Measurements from ENCODE around the gene RBL2.

Gene RBL2

DNA sequence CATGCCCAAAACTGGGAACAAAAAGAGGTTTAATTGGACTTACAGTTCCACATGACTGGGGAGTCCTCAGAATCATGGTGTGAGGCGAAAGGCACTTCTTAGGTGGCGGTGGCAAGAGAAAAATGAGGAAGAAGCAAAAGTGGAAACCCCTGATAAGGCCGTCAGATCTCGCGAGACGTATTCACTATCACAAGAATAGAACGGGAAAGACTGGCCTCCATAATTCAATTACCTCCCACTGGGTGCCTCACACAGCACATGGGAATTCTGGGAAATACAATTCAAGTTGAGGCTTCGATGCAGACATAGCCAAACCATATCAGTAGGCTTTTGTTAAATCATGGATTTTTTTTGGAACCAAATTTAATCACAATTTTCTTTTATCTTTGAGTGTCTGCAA lies 24.4 kb downstream of the RBL2 start (continued):
- TF ChIP-seq, protein P1, sequence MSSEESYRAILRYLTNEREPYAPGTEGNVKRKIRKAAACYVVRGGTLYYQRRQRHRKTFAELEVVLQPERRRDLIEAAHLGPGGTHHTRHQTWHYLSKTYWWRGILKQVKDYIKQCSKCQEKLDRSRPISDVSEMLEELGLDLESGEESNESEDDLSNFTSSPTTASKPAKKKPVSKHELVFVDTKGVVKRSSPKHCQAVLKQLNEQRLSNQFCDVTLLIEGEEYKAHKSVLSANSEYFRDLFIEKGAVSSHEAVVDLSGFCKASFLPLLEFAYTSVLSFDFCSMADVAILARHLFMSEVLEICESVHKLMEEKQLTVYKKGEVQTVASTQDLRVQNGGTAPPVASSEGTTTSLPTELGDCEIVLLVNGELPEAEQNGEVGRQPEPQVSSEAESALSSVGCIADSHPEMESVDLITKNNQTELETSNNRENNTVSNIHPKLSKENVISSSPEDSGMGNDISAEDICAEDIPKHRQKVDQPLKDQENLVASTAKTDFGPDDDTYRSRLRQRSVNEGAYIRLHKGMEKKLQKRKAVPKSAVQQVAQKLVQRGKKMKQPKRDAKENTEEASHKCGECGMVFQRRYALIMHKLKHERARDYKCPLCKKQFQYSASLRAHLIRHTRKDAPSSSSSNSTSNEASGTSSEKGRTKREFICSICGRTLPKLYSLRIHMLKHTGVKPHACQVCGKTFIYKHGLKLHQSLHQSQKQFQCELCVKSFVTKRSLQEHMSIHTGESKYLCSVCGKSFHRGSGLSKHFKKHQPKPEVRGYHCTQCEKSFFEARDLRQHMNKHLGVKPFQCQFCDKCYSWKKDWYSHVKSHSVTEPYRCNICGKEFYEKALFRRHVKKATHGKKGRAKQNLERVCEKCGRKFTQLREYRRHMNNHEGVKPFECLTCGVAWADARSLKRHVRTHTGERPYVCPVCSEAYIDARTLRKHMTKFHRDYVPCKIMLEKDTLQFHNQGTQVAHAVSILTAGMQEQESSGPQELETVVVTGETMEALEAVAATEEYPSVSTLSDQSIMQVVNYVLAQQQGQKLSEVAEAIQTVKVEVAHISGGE (tag by site-specific recombination; conservative IDR thresholded peaks at IDR 0.05; ENCODE audit: low read depth), result no peak
- TF ChIP-seq HOXA7 (CRISPR knock-in tag; IDR thresholded peaks at IDR 0.05; ENCODE audit: borderline replicate concordance) (no peak), ZNF16 (tag by site-specific recombination; IDR thresholded peaks at IDR 0.05; ENCODE audit: low read depth) (no peak), ZFP3 (tag by site-specific recombination; IDR thresholded peaks at IDR 0.05; ENCODE audit: low read depth) (no peak), SETDB1 (IDR thresholded peaks at IDR 0.05; ENCODE audit: insufficient read length, low read length) (no peak)
- TF ChIP-seq, protein P2, sequence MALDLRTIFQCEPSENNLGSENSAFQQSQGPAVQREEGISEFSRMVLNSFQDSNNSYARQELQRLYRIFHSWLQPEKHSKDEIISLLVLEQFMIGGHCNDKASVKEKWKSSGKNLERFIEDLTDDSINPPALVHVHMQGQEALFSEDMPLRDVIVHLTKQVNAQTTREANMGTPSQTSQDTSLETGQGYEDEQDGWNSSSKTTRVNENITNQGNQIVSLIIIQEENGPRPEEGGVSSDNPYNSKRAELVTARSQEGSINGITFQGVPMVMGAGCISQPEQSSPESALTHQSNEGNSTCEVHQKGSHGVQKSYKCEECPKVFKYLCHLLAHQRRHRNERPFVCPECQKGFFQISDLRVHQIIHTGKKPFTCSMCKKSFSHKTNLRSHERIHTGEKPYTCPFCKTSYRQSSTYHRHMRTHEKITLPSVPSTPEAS (tag by site-specific recombination; IDR thresholded peaks at IDR 0.05), result no peak
- TF ChIP-seq, protein P3, sequence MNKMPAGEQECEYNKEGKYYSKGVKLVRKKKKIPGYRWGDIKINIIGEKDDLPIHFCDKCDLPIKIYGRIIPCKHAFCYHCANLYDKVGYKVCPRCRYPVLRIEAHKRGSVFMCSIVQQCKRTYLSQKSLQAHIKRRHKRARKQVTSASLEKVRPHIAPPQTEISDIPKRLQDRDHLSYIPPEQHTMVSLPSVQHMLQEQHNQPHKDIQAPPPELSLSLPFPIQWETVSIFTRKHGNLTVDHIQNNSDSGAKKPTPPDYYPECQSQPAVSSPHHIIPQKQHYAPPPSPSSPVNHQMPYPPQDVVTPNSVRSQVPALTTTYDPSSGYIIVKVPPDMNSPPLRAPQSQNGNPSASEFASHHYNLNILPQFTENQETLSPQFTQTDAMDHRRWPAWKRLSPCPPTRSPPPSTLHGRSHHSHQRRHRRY (tag by site-specific recombination; IDR thresholded peaks at IDR 0.05), result no peak

DNA sequence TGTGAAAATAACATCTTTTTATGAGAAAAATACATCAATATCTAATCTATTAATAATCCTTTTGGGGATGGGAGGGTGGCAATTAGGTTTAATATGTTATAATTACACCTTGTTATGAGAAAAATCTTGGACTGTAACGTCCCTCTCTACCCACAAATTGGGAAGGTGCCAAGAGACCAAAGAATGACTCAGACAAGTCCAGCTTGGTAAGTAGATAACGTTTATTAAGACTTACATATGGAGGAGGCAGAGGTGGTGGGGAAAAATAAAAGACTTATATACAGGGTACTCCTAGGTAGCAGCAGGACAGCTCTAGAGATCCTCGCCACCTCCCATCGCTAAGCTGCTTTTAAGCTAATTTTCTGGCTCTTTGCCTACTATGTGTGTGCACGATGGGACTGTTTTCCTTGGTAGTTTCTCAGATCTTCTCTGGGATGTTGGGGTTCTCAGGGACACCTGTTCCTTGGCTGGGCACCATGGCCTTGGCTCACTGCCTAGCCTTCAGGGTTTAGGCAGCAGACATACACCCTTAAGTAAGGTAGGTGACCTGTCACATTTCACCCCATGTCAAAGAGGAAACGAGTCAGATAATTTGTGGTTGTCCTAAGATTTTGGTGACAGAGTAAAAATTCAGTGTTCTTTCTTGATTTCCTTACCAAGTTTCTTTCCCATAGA lies 31.5 kb downstream of the RBL2 start:
- Histone ChIP-seq H3K9me3 (ENCODE audit: control insufficient read depth, insufficient read depth, low read depth, low read length) (no peaks in the 10 kb centered on the region), H3K4me1 (ENCODE audit: control insufficient read depth, insufficient read depth, low read length) (no peaks in the 10 kb centered on the region), H3K4me3 (ENCODE audit: low read depth, low read length) (no peak overlapping the region), H3K36me3 (ENCODE audit: control insufficient read depth in 2 of 2, insufficient read depth in 1 of 2, low read length in 2 of 2) (peaks cover 35 to 60% of the 10 kb centered on the region in 2 experiments), H3K27ac (ENCODE audit: extremely low read depth, low read depth, low read length) (no peak overlapping the region)
- TF ChIP-seq EGR2 (tag by site-specific recombination; IDR thresholded peaks at IDR 0.05; ENCODE audit: low read depth) (0 out of 2 replicates have a peak, but pooled peaks have one; percentile 25), WT1 (tag by site-specific recombination; IDR thresholded peaks at IDR 0.05) (no peak), ZFHX2 (tag by site-specific recombination; conservative IDR thresholded peaks at IDR 0.05) (peak; percentile 22; the same call in 1 of the 2 replicates)
- ChIA-PET POLR2A (no interaction called here), CTCF (no interaction called here)

DNA sequence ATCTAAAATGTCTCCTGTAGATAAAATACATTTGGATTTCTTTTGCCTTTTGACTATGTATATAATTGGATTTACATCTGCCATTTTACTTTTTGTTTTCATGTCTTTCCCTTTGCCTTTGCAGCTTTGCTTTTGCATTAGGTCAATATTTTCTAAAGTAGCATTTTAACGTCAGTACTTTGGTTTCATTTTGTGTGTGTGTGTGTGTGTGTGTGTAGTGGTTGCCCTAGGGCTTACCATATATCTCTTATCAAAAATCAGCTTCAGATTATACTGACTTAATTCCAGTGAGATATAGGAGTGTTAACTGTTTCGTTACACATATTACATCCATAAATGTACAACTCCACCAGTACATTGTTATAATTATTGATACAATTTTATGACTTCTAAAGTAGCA lies 42.6 kb downstream of the RBL2 start:
- Histone ChIP-seq H3K36me3 (ENCODE audit: control insufficient read depth in 2 of 2, insufficient read depth in 1 of 2, low read length in 2 of 2) (peaks cover 34 to 46% of the 10 kb centered on the region in 2 experiments), H3K9me3 (ENCODE audit: control insufficient read depth, insufficient read depth, low read depth, low read length) (no peaks in the 10 kb centered on the region), H3K27ac (ENCODE audit: extremely low read depth, low read depth, low read length) (no peak overlapping the region), H3K4me1 (ENCODE audit: control insufficient read depth, insufficient read depth, low read length) (no peaks in the 10 kb centered on the region), H3K4me3 (ENCODE audit: low read depth, low read length) (no peak overlapping the region)
- CTCF ChIA-PET, result no interaction called here
- no peak for TF ChIP-seq KLF10 (tag by site-specific recombination; IDR thresholded peaks at IDR 0.05)
- TF ChIP-seq, protein P4, sequence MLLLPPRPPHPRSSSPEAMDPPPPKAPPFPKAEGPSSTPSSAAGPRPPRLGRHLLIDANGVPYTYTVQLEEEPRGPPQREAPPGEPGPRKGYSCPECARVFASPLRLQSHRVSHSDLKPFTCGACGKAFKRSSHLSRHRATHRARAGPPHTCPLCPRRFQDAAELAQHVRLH (tag by site-specific recombination; IDR thresholded peaks at IDR 0.05), result no peak
- POLR2A ChIA-PET, result no interaction called here

DNA sequence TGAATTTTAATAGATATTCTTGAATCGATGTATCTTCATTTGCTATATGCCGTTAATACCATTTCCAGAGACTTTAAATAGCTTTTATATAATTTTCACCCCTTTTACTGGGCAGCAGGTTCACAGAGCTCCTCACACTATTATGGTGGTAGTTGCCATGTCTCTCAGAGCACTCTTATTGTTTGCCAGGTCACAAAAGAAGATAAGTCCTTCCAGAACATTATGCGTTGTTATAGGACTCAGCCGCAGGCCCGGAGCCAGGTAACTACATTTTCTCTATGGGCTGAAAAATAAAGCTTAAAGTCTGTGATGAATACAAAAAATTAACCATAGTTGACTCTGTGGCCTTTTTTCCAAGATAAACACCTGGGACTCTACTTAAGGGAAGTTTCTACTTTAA lies 44.7 kb downstream of the RBL2 start:
- Histone ChIP-seq H3K9me3 (ENCODE audit: control insufficient read depth, insufficient read depth, low read depth, low read length) (no peaks in the 10 kb centered on the region), H3K4me1 (ENCODE audit: control insufficient read depth, insufficient read depth, low read length) (no peaks in the 10 kb centered on the region), H3K4me3 (ENCODE audit: low read depth, low read length) (no peak overlapping the region), H3K36me3 (ENCODE audit: control insufficient read depth in 2 of 2, insufficient read depth in 1 of 2, low read length in 2 of 2) (peaks cover 32 to 56% of the 10 kb centered on the region in 2 experiments), H3K27ac (ENCODE audit: extremely low read depth, low read depth, low read length) (no peak overlapping the region)
- CTCF ChIA-PET, result no interaction called here
- POLR2A ChIA-PET, result no interaction called here
- TF ChIP-seq, protein P5, sequence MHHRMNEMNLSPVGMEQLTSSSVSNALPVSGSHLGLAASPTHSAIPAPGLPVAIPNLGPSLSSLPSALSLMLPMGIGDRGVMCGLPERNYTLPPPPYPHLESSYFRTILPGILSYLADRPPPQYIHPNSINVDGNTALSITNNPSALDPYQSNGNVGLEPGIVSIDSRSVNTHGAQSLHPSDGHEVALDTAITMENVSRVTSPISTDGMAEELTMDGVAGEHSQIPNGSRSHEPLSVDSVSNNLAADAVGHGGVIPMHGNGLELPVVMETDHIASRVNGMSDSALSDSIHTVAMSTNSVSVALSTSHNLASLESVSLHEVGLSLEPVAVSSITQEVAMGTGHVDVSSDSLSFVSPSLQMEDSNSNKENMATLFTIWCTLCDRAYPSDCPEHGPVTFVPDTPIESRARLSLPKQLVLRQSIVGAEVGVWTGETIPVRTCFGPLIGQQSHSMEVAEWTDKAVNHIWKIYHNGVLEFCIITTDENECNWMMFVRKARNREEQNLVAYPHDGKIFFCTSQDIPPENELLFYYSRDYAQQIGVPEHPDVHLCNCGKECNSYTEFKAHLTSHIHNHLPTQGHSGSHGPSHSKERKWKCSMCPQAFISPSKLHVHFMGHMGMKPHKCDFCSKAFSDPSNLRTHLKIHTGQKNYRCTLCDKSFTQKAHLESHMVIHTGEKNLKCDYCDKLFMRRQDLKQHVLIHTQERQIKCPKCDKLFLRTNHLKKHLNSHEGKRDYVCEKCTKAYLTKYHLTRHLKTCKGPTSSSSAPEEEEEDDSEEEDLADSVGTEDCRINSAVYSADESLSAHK (tag by site-specific recombination; IDR thresholded peaks at IDR 0.05), result no peak
- TF ChIP-seq ZXDB (tag by site-specific recombination; IDR thresholded peaks at IDR 0.05) (no peak), ZNF121 (tag by site-specific recombination; IDR thresholded peaks at IDR 0.05) (no peak), ZFHX2 (tag by site-specific recombination; conservative IDR thresholded peaks at IDR 0.05) (no peak), ZNF629 (tag by site-specific recombination; IDR thresholded peaks at IDR 0.05) (no peak), ZNF560 (tag by site-specific recombination; IDR thresholded peaks at IDR 0.05; ENCODE audit: borderline replicate concordance) (no peak), ZNF391 (tag by site-specific recombination; IDR thresholded peaks at IDR 0.05; ENCODE audit: borderline replicate concordance, low read depth) (no peak), ZNF366 (tag by site-specific recombination; conservative IDR thresholded peaks at IDR 0.05) (no peak)
- TF ChIP-seq, protein P6, sequence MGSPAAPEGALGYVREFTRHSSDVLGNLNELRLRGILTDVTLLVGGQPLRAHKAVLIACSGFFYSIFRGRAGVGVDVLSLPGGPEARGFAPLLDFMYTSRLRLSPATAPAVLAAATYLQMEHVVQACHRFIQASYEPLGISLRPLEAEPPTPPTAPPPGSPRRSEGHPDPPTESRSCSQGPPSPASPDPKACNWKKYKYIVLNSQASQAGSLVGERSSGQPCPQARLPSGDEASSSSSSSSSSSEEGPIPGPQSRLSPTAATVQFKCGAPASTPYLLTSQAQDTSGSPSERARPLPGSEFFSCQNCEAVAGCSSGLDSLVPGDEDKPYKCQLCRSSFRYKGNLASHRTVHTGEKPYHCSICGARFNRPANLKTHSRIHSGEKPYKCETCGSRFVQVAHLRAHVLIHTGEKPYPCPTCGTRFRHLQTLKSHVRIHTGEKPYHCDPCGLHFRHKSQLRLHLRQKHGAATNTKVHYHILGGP (tag by site-specific recombination; IDR thresholded peaks at IDR 0.05), result no peak
